GM23338 (cell line): ENCODE measurements around the gene FMO3. TPM values are rescaled to one million over a fixed set of nuclear protein-coding genes. Genes with fewer than 3 reads are reported as not detected.

Experiments
- ATAC-seq: fragments of 200-7000 bp; cut with Tn5 transposase; 3 replicates; pipeline ENCODE4 v1.9.1; 2020
- DNase-seq: peaks from one replicate; pipeline ENCODE4 v3.0.0-alpha.2; 2015; ENCODE audit warnings: low spot score
- H2AFZ ChIP-seq: fragments of 200-600 bp; sonication (generic); 2 replicates; pipeline ENCODE4 v1.8.0; 2016; ENCODE audit warnings: antibody characterized with exemption, mild to moderate bottlenecking, moderate library complexity
- H3F3A ChIP-seq: fragments of 200-600 bp; sonication (generic); replicated peaks from 2 replicates; pipeline ENCODE4 v1.8.0; 2017; ENCODE audit warnings: antibody characterized with exemption, mixed run types, low read depth
- H3K27ac ChIP-seq: fragments of 200-600 bp; sonication (generic); 2 replicates; pipeline ENCODE4 v1.6.1; 2016; ENCODE audit warnings: low read depth
- H3K27me3 ChIP-seq: fragments of 200-600 bp; sonication (generic); 2 replicates; pipeline ENCODE4 v1.8.0; 2016; ENCODE audit warnings: mild to moderate bottlenecking, mixed run types, moderate library complexity; ENCODE audit not compliant: insufficient read depth
- H3K36me3 ChIP-seq: fragments of 200-600 bp; sonication (generic); 2 replicates; pipeline ENCODE4 v1.8.0; 2016; ENCODE audit warnings: mild to moderate bottlenecking; ENCODE audit not compliant: insufficient read depth
- H3K4me1 ChIP-seq: fragments of 200-600 bp; sonication (generic); 2 replicates; pipeline ENCODE4 v1.8.0; 2016; ENCODE audit warnings: mild to moderate bottlenecking, moderate library complexity; ENCODE audit not compliant: insufficient read depth
- H3K4me2 ChIP-seq: fragments of 200-600 bp; sonication (generic); 2 replicates; pipeline ENCODE4 v1.7.1; 2017; ENCODE audit warnings: mixed run types
- H3K4me3 ChIP-seq: fragments of 200-600 bp; sonication (generic); 2 replicates; pipeline ENCODE4 v1.6.1; 2016; ENCODE audit warnings: mixed run types
- H3K79me2 ChIP-seq: fragments of 200-600 bp; sonication (generic); replicated peaks from 2 replicates; pipeline ENCODE4 v1.8.0; 2017; ENCODE audit warnings: mild to moderate bottlenecking; ENCODE audit not compliant: insufficient read depth
- H3K9me2 ChIP-seq: fragments of 200-600 bp; sonication (generic); 2 replicates; pipeline ENCODE4 v1.8.0; 2017; ENCODE audit not compliant: insufficient read depth
- H4K20me1 ChIP-seq: fragments of 200-600 bp; sonication (generic); replicated peaks from 2 replicates; pipeline ENCODE4 v1.8.0; 2017; ENCODE audit warnings: mild to moderate bottlenecking; ENCODE audit not compliant: insufficient read depth
- H3K27ac Mint-ChIP-seq: 2 replicates; pipeline ENCODE4 v1.8.0; 2020; ENCODE audit warnings: inconsistent platforms, mild to moderate bottlenecking, moderate library complexity, mixed read lengths
- H3K27me3 Mint-ChIP-seq: 3 replicates; pipeline ENCODE4 v1.8.0; 2022; ENCODE audit warnings: low read depth, mild to moderate bottlenecking, moderate library complexity, mixed read lengths, inconsistent platforms; ENCODE audit not compliant: insufficient read depth, poor library complexity
- H3K36me3 Mint-ChIP-seq: 3 replicates; pipeline ENCODE4 v1.8.0; 2021; ENCODE audit warnings: low read depth, mild to moderate bottlenecking, inconsistent platforms, moderate library complexity, mixed read lengths
- H3K4me1 Mint-ChIP-seq: 3 replicates; pipeline ENCODE4 v1.8.0; 2020; ENCODE audit warnings: mild to moderate bottlenecking, inconsistent platforms, mixed read lengths
- H3K4me3 Mint-ChIP-seq: 3 replicates; pipeline ENCODE4 v1.8.0; 2021; ENCODE audit warnings: moderate library complexity, mild to moderate bottlenecking, inconsistent platforms, mixed read lengths
- H3K9me3 Mint-ChIP-seq: 3 replicates; pipeline ENCODE4 v1.8.0; 2020; ENCODE audit warnings: moderate library complexity, mild to moderate bottlenecking, inconsistent platforms, mixed read lengths
- ETS1 ChIP-seq: IDR thresholded peaks from 2 replicates; pipeline ENCODE4 v1.6.1; 2016; ENCODE audit warnings: antibody characterized with exemption
- EZH2phosphoT487 ChIP-seq: fragments of 200-600 bp; sonication (generic); IDR thresholded peaks from one replicate; pipeline ENCODE4 v1.8.1; 2018; ENCODE audit warnings: antibody characterized with exemption; ENCODE audit not compliant: unreplicated experiment
- JUNB ChIP-seq: IDR thresholded peaks from one replicate; pipeline ENCODE4 v1.6.1; 2016; ENCODE audit warnings: antibody characterized with exemption; ENCODE audit not compliant: unreplicated experiment
- NANOG ChIP-seq: IDR thresholded peaks from 2 replicates; pipeline ENCODE4 v1.6.1; 2016; ENCODE audit warnings: antibody characterized with exemption, borderline replicate concordance
- POLR2AphosphoS5 ChIP-seq: IDR thresholded peaks from 2 replicates; pipeline ENCODE4 v1.6.1; 2016; ENCODE audit warnings: antibody characterized with exemption, low read depth
- REST ChIP-seq: IDR thresholded peaks from one replicate; pipeline ENCODE4 v1.6.1; 2018; ENCODE audit warnings: antibody characterized with exemption; ENCODE audit not compliant: unreplicated experiment
- STAT1 ChIP-seq: IDR thresholded peaks from one replicate; pipeline ENCODE4 v1.6.1; 2016; ENCODE audit warnings: antibody characterized with exemption; ENCODE audit not compliant: unreplicated experiment
- ZNF114 ChIP-seq: fragments of 250-450 bp; sonication (Bioruptor Pico); IDR thresholded peaks from 2 replicates; pipeline ENCODE4 v1.5.0; 2020; ENCODE audit warnings: mild to moderate bottlenecking, moderate library complexity
- ZNF331 ChIP-seq: fragments of 250-450 bp; sonication (Bioruptor Pico); IDR thresholded peaks from 2 replicates; pipeline ENCODE4 v1.5.0; 2020; ENCODE audit warnings: low read depth, mild to moderate bottlenecking, moderate library complexity
- polyA plus RNA-seq: library from polyadenylated mRNA; unstranded; fragments of >200 nt; fragmentation: Nextera tagmentation; extraction: Ambion mirVana; gene quantifications from 2 replicates; pipeline ENCODE4 v1.2.1, GENCODE V29; 2016
- total RNA-seq: library from RNA; depleted of rRNA; stranded (reverse); fragments of >200 nt; shearing (Covaris generic); gene quantifications from 2 replicates; pipeline ENCODE4 v1.2.3, GENCODE V29; 2014
- TF ChIP-seq, protein P1 (sequence below): fragments of 250-450 bp; sonication (Bioruptor Pico); IDR thresholded peaks from 2 replicates; pipeline ENCODE4 v1.5.0; 2020; ENCODE audit warnings: mild to moderate bottlenecking, moderate library complexity

FMO3 gene
- total and polyA plus RNA-seq, 2 experiments from 2014 or later: 0.26 TPM; not detected in 1

GRCh38 chr1:171048014-171048413 is 42.7 kb upstream of the FMO3 start:
- Mint-ChIP-seq H3K9me3 (no peaks in the 10 kb centered on the region; the same call in 2 of the 3 replicates), H3K4me3 (no peak overlapping the region), H3K36me3 (no peaks in the 10 kb centered on the region), H3K4me1 (no peaks in the 10 kb centered on the region), H3K27ac (no peak overlapping the region), H3K27me3 (no peaks in the 10 kb centered on the region)
- Histone ChIP-seq H3K4me3 (no peak overlapping the region), H3F3A (no peaks in the 10 kb centered on the region), H3K4me2 (no peak overlapping the region), H3K9me2 (peaks cover 10% of the 10 kb centered on the region), H3K36me3 (no peaks in the 10 kb centered on the region), H4K20me1 (no peaks in the 10 kb centered on the region), H3K27me3 (no peaks in the 10 kb centered on the region), H3K27ac (no peak overlapping the region), H2AFZ (no peak overlapping the region), H3K79me2 (no peaks in the 10 kb centered on the region), H3K4me1 (no peaks in the 10 kb centered on the region)
- TF ChIP-seq JUNB (no peak), ZNF114 (CRISPR knock-in tag) (no peak), POLR2AphosphoS5 (no peak), STAT1 (no peak), ETS1 (no peak), ZNF331 (CRISPR knock-in tag) (no peak), NANOG (no peak), EZH2phosphoT487 (no peak), REST (no peak)
- TF ChIP-seq, protein P1, sequence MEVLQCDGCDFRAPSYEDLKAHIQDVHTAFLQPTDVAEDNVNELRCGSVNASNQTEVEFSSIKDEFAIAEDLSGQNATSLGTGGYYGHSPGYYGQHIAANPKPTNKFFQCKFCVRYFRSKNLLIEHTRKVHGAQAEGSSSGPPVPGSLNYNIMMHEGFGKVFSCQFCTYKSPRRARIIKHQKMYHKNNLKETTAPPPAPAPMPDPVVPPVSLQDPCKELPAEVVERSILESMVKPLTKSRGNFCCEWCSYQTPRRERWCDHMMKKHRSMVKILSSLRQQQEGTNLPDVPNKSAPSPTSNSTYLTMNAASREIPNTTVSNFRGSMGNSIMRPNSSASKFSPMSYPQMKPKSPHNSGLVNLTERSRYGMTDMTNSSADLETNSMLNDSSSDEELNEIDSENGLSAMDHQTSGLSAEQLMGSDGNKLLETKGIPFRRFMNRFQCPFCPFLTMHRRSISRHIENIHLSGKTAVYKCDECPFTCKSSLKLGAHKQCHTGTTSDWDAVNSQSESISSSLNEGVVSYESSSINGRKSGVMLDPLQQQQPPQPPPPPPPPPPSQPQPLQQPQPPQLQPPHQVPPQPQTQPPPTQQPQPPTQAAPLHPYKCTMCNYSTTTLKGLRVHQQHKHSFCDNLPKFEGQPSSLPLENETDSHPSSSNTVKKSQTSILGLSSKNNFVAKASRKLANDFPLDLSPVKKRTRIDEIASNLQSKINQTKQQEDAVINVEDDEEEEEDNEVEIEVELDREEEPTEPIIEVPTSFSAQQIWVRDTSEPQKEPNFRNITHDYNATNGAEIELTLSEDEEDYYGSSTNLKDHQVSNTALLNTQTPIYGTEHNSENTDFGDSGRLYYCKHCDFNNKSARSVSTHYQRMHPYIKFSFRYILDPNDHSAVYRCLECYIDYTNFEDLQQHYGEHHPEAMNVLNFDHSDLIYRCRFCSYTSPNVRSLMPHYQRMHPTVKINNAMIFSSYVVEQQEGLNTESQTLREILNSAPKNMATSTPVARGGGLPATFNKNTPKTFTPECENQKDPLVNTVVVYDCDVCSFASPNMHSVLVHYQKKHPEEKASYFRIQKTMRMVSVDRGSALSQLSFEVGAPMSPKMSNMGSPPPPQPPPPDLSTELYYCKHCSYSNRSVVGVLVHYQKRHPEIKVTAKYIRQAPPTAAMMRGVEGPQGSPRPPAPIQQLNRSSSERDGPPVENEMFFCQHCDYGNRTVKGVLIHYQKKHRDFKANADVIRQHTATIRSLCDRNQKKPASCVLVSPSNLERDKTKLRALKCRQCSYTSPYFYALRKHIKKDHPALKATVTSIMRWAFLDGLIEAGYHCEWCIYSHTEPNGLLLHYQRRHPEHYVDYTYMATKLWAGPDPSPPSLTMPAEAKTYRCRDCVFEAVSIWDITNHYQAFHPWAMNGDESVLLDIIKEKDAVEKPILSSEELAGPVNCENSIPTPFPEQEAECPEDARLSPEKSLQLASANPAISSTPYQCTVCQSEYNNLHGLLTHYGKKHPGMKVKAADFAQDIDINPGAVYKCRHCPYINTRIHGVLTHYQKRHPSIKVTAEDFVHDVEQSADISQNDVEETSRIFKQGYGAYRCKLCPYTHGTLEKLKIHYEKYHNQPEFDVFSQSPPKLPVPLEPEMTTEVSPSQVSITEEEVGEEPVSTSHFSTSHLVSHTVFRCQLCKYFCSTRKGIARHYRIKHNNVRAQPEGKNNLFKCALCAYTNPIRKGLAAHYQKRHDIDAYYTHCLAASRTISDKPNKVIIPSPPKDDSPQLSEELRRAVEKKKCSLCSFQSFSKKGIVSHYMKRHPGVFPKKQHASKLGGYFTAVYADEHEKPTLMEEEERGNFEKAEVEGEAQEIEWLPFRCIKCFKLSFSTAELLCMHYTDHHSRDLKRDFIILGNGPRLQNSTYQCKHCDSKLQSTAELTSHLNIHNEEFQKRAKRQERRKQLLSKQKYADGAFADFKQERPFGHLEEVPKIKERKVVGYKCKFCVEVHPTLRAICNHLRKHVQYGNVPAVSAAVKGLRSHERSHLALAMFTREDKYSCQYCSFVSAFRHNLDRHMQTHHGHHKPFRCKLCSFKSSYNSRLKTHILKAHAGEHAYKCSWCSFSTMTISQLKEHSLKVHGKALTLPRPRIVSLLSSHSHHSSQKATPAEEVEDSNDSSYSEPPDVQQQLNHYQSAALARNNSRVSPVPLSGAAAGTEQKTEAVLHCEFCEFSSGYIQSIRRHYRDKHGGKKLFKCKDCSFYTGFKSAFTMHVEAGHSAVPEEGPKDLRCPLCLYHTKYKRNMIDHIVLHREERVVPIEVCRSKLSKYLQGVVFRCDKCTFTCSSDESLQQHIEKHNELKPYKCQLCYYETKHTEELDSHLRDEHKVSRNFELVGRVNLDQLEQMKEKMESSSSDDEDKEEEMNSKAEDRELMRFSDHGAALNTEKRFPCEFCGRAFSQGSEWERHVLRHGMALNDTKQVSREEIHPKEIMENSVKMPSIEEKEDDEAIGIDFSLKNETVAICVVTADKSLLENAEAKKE (CRISPR knock-in tag): no peak
- no peak for ATAC-seq
- no peak for DNase-seq
